Fibroblast of lung (primary cell): ENCODE data around the gene SFMBT2. TPM values are rescaled to one million over a fixed set of nuclear protein-coding genes. Genes with fewer than 3 reads are reported as not detected.

Experiments used
- DNase-seq, 2 donors: peaks; one replicate each; pipeline versions ENCODE4 v3.0.0 to v3.0.0-alpha.2; 2010; ENCODE audit warnings: low read depth in 2 of 2
- H2AFZ ChIP-seq: 2 replicates; pipeline ENCODE4 v1.5.1; 2012; ENCODE audit warnings: low read length, control low read depth, inconsistent platforms
- H3K27ac ChIP-seq: 2 replicates; pipeline ENCODE4 v1.5.1; 2011; ENCODE audit warnings: low read length, control low read depth; ENCODE audit not compliant: insufficient read depth
- H3K27me3 ChIP-seq: 2 replicates; pipeline ENCODE4 v1.5.1; 2011; ENCODE audit warnings: mild to moderate bottlenecking, low read length; ENCODE audit not compliant: control insufficient read depth, insufficient read depth
- H3K36me3 ChIP-seq: 2 replicates; pipeline ENCODE4 v1.5.1; 2011; ENCODE audit warnings: low read length; ENCODE audit not compliant: control insufficient read depth, insufficient read depth
- H3K4me1 ChIP-seq: 2 replicates; pipeline ENCODE4 v1.5.1; 2011; ENCODE audit warnings: low read length; ENCODE audit not compliant: control insufficient read depth, insufficient read depth; ENCODE audit errors: extremely low read depth
- H3K4me2 ChIP-seq: 2 replicates; pipeline ENCODE4 v1.5.1; 2011; ENCODE audit warnings: low read length, control low read depth; ENCODE audit not compliant: insufficient read depth; ENCODE audit errors: extremely low read depth
- H3K4me3 ChIP-seq, 4 experiments: fragments of 200-600 bp in 1 of 4; sonication (generic) in 1 of 4; replicated peaks in 1 of 4; 2 replicates each; pipeline ENCODE4 v1.5.1; 2011 to 2016; ENCODE audit warnings: low read length in 4 of 4, low read depth in 3 of 4, mild to moderate bottlenecking in 3 of 4, control low read depth in 2 of 4, inconsistent platforms in 1 of 4, mixed read lengths in 1 of 4; ENCODE audit not compliant: insufficient read depth in 1 of 4; ENCODE audit errors: control extremely low read depth in 1 of 4
- H3K79me2 ChIP-seq: 2 replicates; pipeline ENCODE4 v1.5.1; 2012; ENCODE audit warnings: mild to moderate bottlenecking, low read length, inconsistent platforms; ENCODE audit not compliant: control insufficient read depth, insufficient read depth
- H3K9ac ChIP-seq: 2 replicates; pipeline ENCODE4 v1.5.1; 2011; ENCODE audit warnings: mild to moderate bottlenecking, low read length, control low read depth; ENCODE audit not compliant: insufficient read depth
- H3K9me3 ChIP-seq: 2 replicates; pipeline ENCODE4 v1.5.1; 2012; ENCODE audit warnings: low read depth, low read length; ENCODE audit not compliant: control insufficient read depth, insufficient read depth
- H4K20me1 ChIP-seq: 2 replicates; pipeline ENCODE4 v1.5.1; 2011; ENCODE audit warnings: low read length; ENCODE audit not compliant: control insufficient read depth, insufficient read depth; ENCODE audit errors: extremely low read depth
- EZH2 ChIP-seq: IDR thresholded peaks from 2 replicates; pipeline ENCODE4 v1.5.1; 2012; ENCODE audit warnings: low read length, control low read depth, mild to moderate bottlenecking; ENCODE audit errors: missing control alignments
- polyA plus RNA-seq, 2 donors: library from polyadenylated mRNA; depleted of rRNA in 1 of 2; stranded (reverse) in 1 of 2; unstranded in 1 of 2; fragments of >200 nt; gene quantifications; 2 replicates each; pipeline ENCODE4 v1.2.1, GENCODE V29; 2011 to 2012; ENCODE audit warnings: missing spikeins in 1 of 2
- total RNA-seq: library from RNA; depleted of rRNA; stranded (reverse); fragments of >200 nt; gene quantifications from 2 replicates; pipeline ENCODE4 v1.2.1, GENCODE V29; 2014
- TF ChIP-seq, protein P1 (sequence below), 2 donors: IDR thresholded peaks in 1 of 2; conservative IDR thresholded peaks in 1 of 2; 1 replicate in 1 of 2; 2 replicates in 1 of 2; pipeline ENCODE4 v1.5.1; 2011 to 2012; ENCODE audit warnings: low read length in 2 of 2, control low read depth in 1 of 2, inconsistent platforms in 1 of 2, low read depth in 1 of 2, mild to moderate bottlenecking in 1 of 2

The SFMBT2 gene
- total and polyA plus RNA-seq, 2 donors (not counting 1 experiment from before 2014, with no cell fraction given): 0.52 to 2.5 TPM

GRCh38 chr10:7287377-7287776 lies 123.5 kb downstream of the SFMBT2 start:
- no peaks in the 10 kb centered on the region for H3K4me1 ChIP-seq

DNA sequence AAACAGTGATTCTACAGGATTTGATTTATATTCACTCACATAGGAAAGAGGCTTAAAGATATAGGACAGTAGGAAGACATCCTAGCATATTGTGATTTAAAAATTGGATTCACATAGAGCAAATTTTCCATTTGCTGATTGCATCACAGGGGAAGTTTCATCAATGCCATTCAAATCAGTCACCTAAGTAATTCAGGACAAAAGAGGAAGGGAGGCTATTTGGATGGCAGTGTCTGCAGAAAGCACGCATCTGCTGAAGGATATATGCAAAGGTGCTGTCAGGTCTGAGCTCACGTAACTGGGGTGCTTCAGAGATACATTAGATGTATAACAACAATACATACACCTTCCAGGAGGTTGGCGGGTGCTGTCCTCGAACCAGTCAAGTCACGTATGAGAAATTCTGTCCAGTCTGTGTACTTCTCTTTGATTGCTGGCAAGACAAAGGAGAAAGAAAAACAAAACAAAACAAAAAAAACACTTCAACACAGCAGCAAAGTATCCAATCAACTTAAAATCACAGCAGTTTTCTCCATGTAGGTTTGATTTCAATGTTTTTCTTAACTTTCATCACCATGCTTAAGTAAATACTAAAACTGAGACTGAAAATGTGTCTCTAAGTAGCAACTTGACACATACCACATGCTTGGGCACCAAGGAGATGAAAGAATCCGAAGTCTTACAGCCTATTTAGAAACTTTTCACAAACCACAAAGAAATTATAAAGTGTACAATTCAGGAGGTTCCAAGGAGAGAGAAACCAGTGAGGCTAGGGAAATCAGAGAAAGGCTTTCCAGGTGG lies 125.1 kb downstream of the SFMBT2 start:
- no peaks in the 10 kb centered on the region for H3K79me2 ChIP-seq
- H3K36me3 ChIP-seq: no peaks in the 10 kb centered on the region
- no peaks in the 10 kb centered on the region for H3K9me3 ChIP-seq
- H3K4me3 ChIP-seq: no peak overlapping the region
- H3K4me1 ChIP-seq: no peaks in the 10 kb centered on the region
- no peak for DNase-seq
- no peak overlapping the region for H3K27ac ChIP-seq
- TF ChIP-seq EZH2: no peak
- TF ChIP-seq, protein P1, sequence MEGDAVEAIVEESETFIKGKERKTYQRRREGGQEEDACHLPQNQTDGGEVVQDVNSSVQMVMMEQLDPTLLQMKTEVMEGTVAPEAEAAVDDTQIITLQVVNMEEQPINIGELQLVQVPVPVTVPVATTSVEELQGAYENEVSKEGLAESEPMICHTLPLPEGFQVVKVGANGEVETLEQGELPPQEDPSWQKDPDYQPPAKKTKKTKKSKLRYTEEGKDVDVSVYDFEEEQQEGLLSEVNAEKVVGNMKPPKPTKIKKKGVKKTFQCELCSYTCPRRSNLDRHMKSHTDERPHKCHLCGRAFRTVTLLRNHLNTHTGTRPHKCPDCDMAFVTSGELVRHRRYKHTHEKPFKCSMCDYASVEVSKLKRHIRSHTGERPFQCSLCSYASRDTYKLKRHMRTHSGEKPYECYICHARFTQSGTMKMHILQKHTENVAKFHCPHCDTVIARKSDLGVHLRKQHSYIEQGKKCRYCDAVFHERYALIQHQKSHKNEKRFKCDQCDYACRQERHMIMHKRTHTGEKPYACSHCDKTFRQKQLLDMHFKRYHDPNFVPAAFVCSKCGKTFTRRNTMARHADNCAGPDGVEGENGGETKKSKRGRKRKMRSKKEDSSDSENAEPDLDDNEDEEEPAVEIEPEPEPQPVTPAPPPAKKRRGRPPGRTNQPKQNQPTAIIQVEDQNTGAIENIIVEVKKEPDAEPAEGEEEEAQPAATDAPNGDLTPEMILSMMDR (conservative IDR thresholded peaks at IDR 0.05 in 1 of 2, IDR thresholded peaks at IDR 0.05 in 1 of 2; ENCODE audit: low read depth in 1 of 2, low read length in 2 of 2): no peak
- H3K27me3 ChIP-seq: no peaks in the 10 kb centered on the region
- no peak overlapping the region for H3K4me2 ChIP-seq
- H4K20me1 ChIP-seq: no peaks in the 10 kb centered on the region
- H3K9ac ChIP-seq: no peak overlapping the region
- H2AFZ ChIP-seq: no peak overlapping the region

More at GRCh38 chr10:7287377-7287776, 123.5 kb downstream of the SFMBT2 start:
- no peak overlapping the region for H3K9ac ChIP-seq
- H3K27ac ChIP-seq: no peak overlapping the region
- no peak overlapping the region for H2AFZ ChIP-seq
- TF ChIP-seq EZH2: no peak
- TF ChIP-seq, protein P1 (conservative IDR thresholded peaks at IDR 0.05 in 1 of 2, IDR thresholded peaks at IDR 0.05 in 1 of 2; ENCODE audit: low read depth in 1 of 2, low read length in 2 of 2): no peak
- no peak for DNase-seq
- no peaks in the 10 kb centered on the region for H3K9me3 ChIP-seq
- H3K36me3 ChIP-seq: no peaks in the 10 kb centered on the region
- H3K4me2 ChIP-seq: no peak overlapping the region
- no peaks in the 10 kb centered on the region for H3K79me2 ChIP-seq
- no peaks in the 10 kb centered on the region for H4K20me1 ChIP-seq
- H3K4me3 ChIP-seq: no peak overlapping the region
- no peaks in the 10 kb centered on the region for H3K27me3 ChIP-seq

- Histone ChIP-seq H3K36me3 (no peaks in the 10 kb centered on the region), H3K27ac (no peak overlapping the region), H3K9me3 (no peaks in the 10 kb centered on the region), H3K4me3 (no peak overlapping the region), H3K4me1 (no peaks in the 10 kb centered on the region), H3K79me2 (no peaks in the 10 kb centered on the region), H3K9ac (no peak overlapping the region), H4K20me1 (no peaks in the 10 kb centered on the region), H3K27me3 (no peaks in the 10 kb centered on the region), H3K4me2 (no peak overlapping the region), H2AFZ (no peak overlapping the region)
- no peak for DNase-seq
- TF ChIP-seq EZH2: no peak
- TF ChIP-seq, protein P1 (conservative IDR thresholded peaks at IDR 0.05 in 1 of 2, IDR thresholded peaks at IDR 0.05 in 1 of 2; ENCODE audit: low read depth in 1 of 2, low read length in 2 of 2): no peak
These were observed 127.6 kb downstream of the SFMBT2 start for GRCh38 chr10:7283246-7283645.
